Measurements from ENCODE around the gene ABHD16A. TPM values are rescaled to one million over a fixed set of nuclear protein-coding genes. Genes with fewer than 3 reads are reported as not detected.

The ABHD16A gene
- total and polyA plus RNA-seq, 2 of the 13 experiments (the other 11 are each of a cell fraction or from before 2014, with no cell fraction given): 43.5 to 45.4 TPM

- peak; percentile 33; the same call in 1 of the 2 replicates for TF ChIP-seq ZBTB33 (CRISPR knock-in tag; IDR thresholded peaks at IDR 0.05)
- no peak; the same call in none of the 2 replicates for TF ChIP-seq NFE2 (CRISPR knock-in tag; IDR thresholded peaks at IDR 0.05)
- TF ChIP-seq ZNF256 (CRISPR knock-in tag; conservative IDR thresholded peaks at IDR 0.05): 0 out of 2 replicates have a peak, but pooled peaks have one; percentile 21
- TF ChIP-seq ZNF275 (CRISPR knock-in tag; IDR thresholded peaks at IDR 0.05; ENCODE audit: borderline replicate concordance): peak; percentile 62; the same call in 1 of the 2 replicates
- 0 out of 2 replicates have a peak, but pooled peaks have one; percentile 65 for TF ChIP-seq ZNF543 (CRISPR knock-in tag; IDR thresholded peaks at IDR 0.05)
- TF ChIP-seq ZSCAN5A (CRISPR knock-in tag; IDR thresholded peaks at IDR 0.05; ENCODE audit: borderline replicate concordance): 0 out of 2 replicates have a peak, but pooled peaks have one; percentile 56
- TF ChIP-seq BRCA1 (CRISPR knock-in tag; IDR thresholded peaks at IDR 0.05): no peak; the same call in 1 of the 2 replicates
- peak; percentile 71 for TF ChIP-seq ZMYM4 (CRISPR knock-in tag; IDR thresholded peaks at IDR 0.05)
- TF ChIP-seq GABPA (IDR thresholded peaks at IDR 0.05; ENCODE audit: low read depth, low read length): no peak
- peak; percentile 67 for TF ChIP-seq GABPA (CRISPR knock-in tag; IDR thresholded peaks at IDR 0.05; ENCODE audit: low read depth)
- peak; percentile 95 for TF ChIP-seq POLR2G (IDR thresholded peaks at IDR 0.05; ENCODE audit: low read depth, low read length)
- TF ChIP-seq ZFP37 (CRISPR knock-in tag; IDR thresholded peaks at IDR 0.05; ENCODE audit: borderline replicate concordance): peak; percentile 22; the same call in 1 of the 2 replicates
- TF ChIP-seq KIAA2018 (CRISPR knock-in tag; IDR thresholded peaks at IDR 0.05; ENCODE audit: borderline replicate concordance): no peak
- peak; percentile 45; the same call in 1 of the 2 replicates for TF ChIP-seq ZNF343 (CRISPR knock-in tag; IDR thresholded peaks at IDR 0.05)
- peak; percentile 89 for TF ChIP-seq BORCS8-MEF2B (CRISPR knock-in tag; IDR thresholded peaks at IDR 0.05)
Observed at GRCh38 chr6:31736021-31736767, 33.1 kb upstream of the ABHD16A start, which contains the start of gene CLIC1 (continued).
